HG02943 (cell line): Measurements from ENCODE around the gene TRIM4.
"Not testable (repeated sequence)": the region's sequence is repeated elsewhere in the genome, so short reads cannot be mapped to it uniquely, and the experiment has no call there.

Experiments
- ATAC-seq: cut with Tn5 transposase; IDR thresholded peaks from one replicate; pipeline ENCODE4 v1.9.1; 2021; ENCODE audit warnings: mild to moderate bottlenecking, low read depth, moderate library complexity; ENCODE audit not compliant: unreplicated experiment

The TRIM4 gene, protein sequence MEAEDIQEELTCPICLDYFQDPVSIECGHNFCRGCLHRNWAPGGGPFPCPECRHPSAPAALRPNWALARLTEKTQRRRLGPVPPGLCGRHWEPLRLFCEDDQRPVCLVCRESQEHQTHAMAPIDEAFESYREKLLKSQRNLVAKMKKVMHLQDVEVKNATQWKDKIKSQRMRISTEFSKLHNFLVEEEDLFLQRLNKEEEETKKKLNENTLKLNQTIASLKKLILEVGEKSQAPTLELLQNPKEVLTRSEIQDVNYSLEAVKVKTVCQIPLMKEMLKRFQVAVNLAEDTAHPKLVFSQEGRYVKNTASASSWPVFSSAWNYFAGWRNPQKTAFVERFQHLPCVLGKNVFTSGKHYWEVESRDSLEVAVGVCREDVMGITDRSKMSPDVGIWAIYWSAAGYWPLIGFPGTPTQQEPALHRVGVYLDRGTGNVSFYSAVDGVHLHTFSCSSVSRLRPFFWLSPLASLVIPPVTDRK

DNA sequence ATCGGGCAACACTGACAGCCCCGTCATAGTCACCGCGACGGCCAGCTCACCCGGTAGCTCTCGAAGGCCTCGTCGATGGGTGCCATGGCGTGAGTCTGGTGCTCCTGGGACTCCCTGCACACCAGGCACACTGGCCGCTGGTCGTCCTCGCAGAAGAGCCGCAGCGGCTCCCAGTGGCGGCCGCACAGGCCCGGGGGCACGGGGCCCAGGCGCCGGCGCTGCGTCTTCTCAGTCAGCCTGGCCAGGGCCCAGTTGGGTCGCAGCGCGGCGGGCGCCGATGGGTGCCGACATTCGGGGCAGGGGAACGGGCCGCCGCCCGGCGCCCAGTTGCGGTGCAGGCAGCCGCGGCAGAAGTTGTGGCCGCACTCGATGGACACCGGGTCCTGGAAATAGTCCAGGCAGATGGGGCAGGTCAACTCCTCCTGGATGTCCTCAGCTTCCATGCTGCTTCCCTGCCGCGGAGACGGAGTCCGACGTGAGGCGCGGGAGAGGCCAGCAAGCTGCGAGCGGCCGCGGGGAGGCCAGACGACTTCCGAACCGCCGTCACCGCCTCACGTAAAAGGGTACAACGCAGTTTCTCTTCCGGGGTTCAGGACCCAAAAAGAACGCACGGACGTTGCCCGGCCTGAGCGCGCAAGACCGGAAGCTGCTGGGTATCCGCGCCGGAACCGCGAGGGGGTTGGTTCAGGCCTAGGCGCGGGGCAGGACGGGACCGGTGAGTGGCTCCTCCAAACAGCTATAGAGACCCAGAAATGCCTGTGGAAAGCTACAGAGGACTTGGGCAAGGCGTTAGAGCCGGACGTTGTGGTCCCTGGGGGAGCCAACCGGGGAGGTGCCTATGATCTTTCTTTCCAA, at the start of gene TRIM4:
Gene TRIM4 (minus strand): TSS at position 572 of the 855 bp plus-strand sequence. CDS start 129 bp downstream, at position 443.
- peak; percentile 96 for ATAC-seq

- ATAC-seq = no peak
Measured at GRCh38 chr7:99958564-99959227, 39.4 kb upstream of the TRIM4 start.

DNA sequence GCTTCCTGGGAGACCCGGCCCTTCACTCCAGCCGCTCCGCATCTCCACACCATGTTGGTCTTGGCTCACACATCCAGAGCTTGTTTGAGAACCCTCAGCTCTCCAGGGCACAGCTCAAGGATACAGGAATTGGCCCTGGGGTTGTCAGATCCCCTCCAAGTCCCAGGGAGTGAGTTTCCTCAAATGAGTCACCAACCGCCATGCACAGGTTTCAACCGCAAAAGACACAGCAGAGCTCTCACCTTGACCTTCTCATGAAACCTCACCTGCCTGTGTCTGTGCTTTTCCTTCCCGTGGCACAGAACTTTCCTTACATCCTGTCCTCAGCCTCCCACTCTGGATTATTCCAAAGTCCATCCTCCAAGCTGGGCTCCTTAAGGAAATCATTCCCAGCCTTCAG, 35.9 kb upstream of the TRIM4 start:
- no peak for ATAC-seq

DNA sequence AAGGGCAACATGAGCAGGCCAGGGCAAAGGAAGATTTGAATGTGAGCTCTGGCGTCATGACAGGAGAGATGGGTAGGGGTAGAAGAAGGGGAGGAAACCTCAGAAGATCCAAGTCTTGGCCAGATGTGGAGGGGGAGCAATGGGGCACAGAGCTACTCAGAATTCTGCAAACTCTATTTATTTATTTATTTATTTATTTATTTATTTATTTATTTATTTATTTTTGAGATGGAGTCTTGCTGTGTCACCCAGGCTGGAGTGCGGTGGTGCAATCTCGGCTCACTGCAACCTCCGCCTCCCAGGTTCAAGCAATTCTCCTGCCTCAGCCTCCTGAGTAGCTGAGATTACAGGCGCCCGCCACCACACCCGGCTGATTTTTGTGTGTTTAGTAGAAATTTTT, 35.3 kb upstream of the TRIM4 start:
- not testable (repeated sequence) for ATAC-seq

GRCh38 chr7:99953649-99954048, 34.3 kb upstream of the TRIM4 start:
- ATAC-seq = no peak

- not testable (repeated sequence) for ATAC-seq
Measured at GRCh38 chr7:99952649-99953048, 33.3 kb upstream of the TRIM4 start.

- not testable (repeated sequence) for ATAC-seq
Measured at GRCh38 chr7:99950819-99951218, 31.5 kb upstream of the TRIM4 start.

GRCh38 chr7:99949645-99950228, 30.4 kb upstream of the TRIM4 start:
- no peak for ATAC-seq

DNA sequence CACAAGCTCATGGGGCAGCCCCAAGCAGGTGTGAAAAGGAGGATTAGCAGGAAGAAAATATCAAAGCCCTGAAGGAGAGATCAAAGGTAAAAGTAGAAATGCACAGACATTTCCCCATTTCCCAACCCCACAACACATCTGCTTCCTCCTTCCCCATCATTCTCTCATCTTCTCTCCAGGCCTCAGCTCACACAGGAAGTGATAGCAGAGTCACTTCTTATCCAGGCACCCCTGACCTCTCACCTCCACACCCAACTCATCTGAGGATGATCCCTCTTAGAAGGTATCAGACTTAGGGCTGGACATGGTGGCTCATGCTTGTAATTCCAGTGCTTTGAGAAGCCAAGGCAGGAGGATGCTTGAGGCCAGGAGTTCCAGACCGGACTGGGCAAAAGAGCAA, 28.3 kb upstream of the TRIM4 start:
- no peak for ATAC-seq

DNA sequence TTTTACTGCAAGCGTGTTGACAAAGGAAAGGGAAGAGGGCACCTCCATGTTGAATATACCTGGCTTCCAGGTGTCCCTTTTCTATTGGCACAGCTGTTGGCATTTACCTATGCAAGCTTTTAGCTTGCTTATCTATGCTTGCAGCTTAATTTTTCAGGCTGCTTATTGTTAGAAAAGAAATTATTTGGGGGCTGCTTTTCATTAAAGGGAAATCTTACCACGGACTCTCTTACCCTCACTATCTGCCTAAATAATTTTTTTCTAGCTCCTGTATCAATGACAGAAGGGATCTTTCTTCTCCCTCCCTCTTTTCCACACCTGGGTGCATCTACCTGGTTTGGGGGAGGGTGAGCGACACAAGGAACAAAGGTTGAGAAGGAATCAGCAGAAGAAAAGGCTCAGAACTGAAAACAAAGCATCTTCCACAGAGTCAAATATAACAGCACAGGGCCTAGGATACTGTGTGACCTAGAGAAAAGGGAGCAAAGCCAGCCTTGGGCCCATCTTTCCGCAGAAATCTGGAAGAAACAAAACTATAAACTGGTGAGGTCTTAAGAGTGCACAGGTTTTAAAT, 25.3 kb upstream of the TRIM4 start:
- ATAC-seq = no peak

DNA sequence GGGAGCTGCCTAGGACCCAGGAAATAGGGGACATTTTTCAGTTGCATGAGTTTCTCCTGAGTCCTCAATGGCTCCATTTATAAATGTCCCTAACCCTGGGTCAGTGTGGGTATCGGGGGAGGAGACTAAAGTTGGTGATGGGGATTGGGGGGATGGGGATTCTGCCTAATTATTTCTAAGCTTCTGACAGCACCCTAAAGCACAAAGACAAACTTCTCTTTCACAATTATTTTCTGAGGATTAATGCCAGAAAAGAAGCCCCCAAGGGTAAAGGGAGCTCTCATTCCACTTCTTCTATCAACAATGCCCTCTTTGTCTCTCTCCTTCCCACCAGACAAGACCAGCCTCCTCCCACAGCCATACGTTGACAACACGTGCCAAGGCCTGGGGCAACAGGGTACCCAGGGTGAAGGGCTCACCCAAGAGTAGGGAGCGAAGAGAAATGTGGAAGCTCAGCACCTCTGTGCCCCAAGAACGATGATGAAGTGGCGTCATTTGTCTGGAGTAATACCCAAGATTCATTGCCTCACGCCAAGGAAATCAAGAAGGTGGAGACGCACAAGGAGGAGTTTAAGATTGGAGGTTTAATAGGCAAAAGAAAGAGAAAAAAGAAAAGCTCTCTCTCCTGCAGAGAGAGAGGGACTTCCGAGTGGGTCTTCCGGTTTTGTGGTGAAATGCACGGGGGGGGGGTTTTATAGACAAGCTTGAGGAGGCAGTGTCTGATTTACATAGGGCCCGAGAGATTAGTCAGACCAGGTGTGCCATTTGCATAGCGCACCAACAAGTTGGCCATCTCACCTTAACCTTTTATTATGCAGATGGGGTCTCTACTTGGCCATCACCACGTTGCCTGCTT, 24.5 kb upstream of the TRIM4 start:
- ATAC-seq = no peak

- ATAC-seq = no peak
Measured at GRCh38 chr7:99938296-99938695, 19.0 kb upstream of the TRIM4 start.

DNA sequence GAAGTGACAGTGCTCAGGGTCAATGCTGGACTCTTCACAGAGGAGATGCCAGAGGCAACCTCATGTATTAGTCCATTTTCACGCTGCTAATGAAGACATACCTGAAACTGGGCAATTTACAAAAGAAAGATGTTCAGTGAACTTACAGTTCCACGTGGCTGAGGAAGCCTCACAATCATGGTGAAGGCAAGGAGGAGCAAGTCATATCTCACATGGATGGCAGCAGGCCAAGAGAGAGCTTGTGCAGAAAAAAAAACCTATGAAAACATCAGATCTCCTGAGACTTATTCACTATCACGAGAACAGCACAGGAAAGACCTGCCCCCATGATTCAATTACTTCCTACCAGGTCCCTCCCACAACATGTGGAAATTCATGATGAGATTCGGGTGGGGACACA, 15.7 kb upstream of the TRIM4 start:
- not testable (repeated sequence) for ATAC-seq

GRCh38 chr7:99930376-99930775, 11.0 kb upstream of the TRIM4 start:
- ATAC-seq = no peak

DNA sequence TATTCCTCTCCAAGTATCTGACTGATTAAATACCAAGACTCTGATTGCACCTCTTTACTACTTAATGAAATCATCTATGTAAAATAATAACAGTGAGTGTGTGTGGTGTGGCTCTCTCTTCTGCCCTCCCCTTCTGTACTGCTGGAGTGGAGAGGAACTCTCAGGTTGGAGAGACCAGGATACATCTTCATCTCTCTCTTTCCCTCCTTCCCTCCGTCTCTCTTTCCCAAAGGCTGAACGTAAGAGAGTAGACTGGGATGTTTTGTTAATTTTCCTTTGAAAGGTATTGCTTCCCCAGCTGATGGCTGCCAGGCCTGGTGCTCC, 10.4 kb upstream of the TRIM4 start:
- no peak for ATAC-seq

GRCh38 chr7:99928994-99929729, 9.8 kb upstream of the TRIM4 start, which contains the start of gene GJC3:
Gene GJC3 (minus strand): TSS chr7:99929620. CDS start chr7:99929620, 0 bp downstream.
- no peak for ATAC-seq

DNA sequence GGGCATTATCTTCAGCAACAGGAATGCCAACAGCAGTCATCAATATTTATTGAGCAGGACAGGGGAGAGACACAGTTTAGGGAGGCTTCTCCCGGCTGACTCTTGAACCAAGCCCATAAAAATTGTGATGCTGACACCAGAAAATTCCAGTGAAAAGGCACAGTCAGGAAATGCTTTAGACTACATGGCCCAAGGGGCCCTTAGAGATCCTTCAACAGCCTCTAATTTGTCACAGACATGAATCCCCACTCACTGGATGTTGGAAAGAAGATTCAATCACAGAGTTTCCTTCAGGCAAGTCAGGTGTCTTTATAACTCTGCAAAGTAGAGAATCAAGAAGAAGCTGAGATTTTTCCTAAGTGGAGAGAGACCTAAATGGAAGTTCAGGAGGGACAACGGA, 8.9 kb upstream of the TRIM4 start:
- ATAC-seq = no peak

DNA sequence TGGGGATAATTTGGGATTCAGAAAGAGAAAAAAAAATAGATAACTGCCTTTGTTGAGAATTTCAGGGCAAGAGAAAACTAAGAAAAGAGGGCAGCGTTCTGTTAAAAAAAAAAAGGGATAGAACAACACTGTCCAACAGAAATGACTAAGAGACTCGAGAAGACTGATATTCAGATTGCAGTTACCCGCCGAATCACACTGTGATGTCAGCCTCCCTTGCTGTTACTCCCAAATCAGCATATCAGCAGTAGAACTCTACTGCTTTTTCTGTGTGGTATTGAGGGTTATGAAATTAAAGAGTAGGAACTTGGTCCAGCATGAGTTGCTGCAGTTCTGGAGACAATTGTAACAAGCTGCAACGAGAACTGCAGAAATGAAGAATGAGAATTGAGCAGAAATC, 8.2 kb upstream of the TRIM4 start:
- no peak for ATAC-seq

- ATAC-seq = no peak
Measured at GRCh38 chr7:99926321-99926720, 7.0 kb upstream of the TRIM4 start.
